ENCODE data around the gene BMP2K.
"Not testable (repeated sequence)": the region's sequence is repeated elsewhere in the genome, so short reads cannot be mapped to it uniquely, and the experiment has no call there.

BMP2K gene

GRCh38 chr4:78787392-78788006, 11.3 kb downstream of the BMP2K start:
- DNase-seq (ENCODE audit: low spot score), result no peak
- FAIRE-seq, result no peak

DNA sequence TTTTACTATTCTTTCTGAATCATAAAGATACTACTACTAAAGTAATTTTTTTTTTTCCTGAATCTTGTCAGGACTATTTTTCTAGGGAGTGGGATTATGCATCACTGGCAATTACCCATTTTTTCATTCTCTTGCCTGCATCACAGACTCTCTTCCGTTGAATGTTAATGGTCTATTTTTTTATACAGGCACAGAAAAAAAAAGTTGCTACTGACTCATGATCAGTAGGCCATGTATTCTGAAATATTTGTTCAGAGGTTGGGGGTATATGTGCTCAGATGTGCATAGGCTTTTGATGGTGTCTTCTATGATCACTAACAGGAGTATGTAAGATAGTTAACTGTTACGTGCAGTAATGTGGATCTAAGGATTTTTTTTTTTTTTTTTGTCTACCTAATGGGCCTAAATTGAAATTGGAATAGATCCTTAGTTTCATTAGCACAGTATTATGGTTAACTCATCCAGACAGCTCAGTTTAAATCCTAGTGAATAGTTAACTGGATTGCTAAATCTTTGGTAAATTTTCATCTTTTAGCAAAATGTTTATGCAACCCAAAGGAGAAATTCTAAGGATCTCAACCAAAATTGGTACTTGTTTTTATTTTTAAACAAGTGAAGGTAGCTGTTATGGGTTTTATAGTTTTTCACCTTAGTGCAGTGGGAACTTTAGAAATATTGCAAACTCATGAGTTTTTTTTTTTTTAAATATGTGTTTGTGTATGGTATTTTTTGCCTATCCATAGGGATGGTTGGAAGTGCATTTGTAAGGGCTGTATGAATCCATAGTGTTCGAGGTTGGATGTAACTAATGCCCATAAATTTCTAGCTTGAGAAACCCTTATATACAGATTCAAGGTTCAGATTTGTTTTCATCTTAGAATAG, 12.1 kb downstream of the BMP2K start:
- FAIRE-seq, result peak; percentile 90
- DNase-seq (ENCODE audit: low spot score), result peak; percentile 51

- FAIRE-seq; DNase-seq (ENCODE audit: low spot score): not testable (repeated sequence)
Observed at GRCh38 chr4:78795594-78796416, 19.7 kb downstream of the BMP2K start.

GRCh38 chr4:78796526-78796925, 20.4 kb downstream of the BMP2K start:
- DNase-seq (ENCODE audit: low spot score), result no peak

DNA sequence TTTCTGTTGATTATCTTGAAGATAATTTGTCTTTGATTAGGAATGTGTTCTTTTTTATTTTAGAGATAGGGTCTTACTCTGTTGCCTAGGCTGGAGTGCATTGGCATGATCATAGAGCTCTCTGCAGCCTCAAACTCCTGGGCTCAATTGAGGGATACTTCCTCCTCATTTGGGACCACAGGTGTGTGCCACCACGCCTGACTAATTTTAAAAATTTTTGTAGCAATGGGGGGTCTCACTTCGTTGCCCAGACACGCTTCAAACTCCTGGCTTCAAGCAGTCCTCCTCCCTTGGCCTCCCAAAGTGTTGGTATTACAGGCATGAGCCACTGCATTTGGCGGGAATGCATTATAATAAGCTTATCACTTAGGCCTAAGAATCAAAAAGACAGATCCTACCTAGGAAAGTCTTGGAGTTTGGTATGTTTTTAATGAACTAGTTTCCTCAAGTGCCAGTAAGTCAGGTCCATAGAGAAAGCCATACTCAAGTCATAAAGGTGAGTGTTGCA, 21.7 kb downstream of the BMP2K start:
- FAIRE-seq, result no peak
- DNase-seq (ENCODE audit: low spot score), result no peak

More at GRCh38 chr4:78796526-78796925, 20.4 kb downstream of the BMP2K start:
- FAIRE-seq, result no peak

- no peak for FAIRE-seq
- no peak for DNase-seq (ENCODE audit: low spot score)
Observed at GRCh38 chr4:78799551-78800495, 23.7 kb downstream of the BMP2K start.

GRCh38 chr4:78800965-78801364, 24.8 kb downstream of the BMP2K start:
- DNase-seq (ENCODE audit: low spot score) (no peak), FAIRE-seq (no peak)

GRCh38 chr4:78803983-78804382, 27.8 kb downstream of the BMP2K start:
- FAIRE-seq (no peak), DNase-seq (ENCODE audit: low spot score) (no peak)

GRCh38 chr4:78806943-78807460, 30.9 kb downstream of the BMP2K start:
- DNase-seq (ENCODE audit: low spot score), result no peak
- FAIRE-seq, result no peak

DNA sequence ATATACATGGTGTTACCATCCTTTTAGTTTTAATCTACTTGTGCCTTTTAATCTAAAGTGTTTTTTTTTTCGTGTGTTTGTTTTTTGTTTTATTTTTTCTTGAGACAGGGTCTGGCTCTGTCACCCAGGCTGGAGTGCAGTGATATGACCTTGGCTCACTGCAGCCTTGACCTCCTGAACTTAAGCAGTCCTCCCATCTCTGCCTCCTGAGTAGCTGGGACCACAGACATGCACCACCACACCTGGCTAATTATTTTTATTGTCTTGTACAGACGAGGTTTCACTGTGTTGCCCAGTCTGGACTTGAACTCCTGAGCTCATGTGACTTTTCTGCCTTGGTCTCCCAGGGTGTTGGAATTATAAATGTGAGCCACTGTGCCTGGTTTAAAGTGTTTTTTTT, 33.1 kb downstream of the BMP2K start:
- FAIRE-seq (no peak), DNase-seq (ENCODE audit: low spot score) (no peak)

DNA sequence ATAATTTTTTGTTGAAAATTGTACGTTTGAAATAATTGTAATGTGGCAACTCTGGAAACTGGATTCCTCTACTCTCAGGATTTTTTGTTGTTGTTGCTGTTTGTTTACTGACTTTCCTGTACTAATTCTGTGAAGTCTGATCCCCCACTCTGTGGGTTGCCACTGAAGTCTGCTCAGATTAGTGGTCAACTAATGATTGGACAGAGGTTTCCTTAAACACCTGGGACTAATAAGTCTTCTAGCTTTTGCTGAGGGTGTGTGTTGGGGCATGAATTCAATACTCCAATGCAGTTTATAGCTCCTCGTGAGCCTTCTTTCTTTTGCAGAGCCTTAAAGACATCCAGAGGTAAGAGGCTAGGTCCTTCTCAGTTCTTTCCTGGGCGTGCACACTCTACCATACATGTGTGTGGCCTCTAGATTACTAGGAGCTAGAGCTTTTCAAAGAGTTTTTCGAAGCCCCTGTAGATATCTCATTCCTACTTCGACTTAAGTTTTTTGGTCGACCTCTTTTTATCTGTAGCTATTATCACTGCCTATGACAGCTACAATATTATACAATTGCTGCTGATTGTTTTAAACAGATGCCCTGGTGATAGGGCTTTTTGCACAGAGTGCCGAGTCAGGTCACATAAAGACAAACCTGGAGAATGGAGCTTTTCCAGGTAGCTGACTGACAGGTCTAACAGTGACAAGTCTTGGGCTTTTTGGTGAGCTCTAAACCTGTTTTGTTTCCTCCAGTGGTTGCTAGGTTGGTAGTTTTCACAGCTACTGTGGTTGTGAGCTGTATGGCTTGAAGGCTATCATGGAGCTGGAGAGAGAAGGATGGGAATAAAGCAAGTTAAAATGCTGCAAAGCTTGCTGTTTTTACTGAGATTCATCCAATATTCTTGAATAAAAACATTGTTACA, 34.0 kb downstream of the BMP2K start:
- no peak for DNase-seq (ENCODE audit: low spot score)
- no peak for FAIRE-seq

DNA sequence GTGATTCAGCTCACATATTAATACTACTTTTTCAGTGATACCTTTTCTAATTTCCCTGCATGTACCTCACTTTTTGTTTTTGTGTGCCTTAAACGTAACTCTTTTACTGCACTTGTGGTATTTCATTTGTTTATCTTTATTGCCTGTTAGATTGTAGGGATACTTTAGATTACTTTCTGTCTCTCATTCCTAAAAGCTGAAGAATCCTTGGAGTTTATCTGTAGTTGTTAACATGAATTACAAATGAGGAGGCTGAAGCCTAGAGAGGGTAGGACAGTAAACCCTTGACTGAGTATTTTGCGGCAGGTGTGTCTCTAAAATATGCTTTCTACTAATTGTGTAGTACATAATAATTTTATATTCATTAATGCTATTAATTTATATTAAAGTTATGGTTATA, 34.9 kb downstream of the BMP2K start:
- FAIRE-seq (no peak), DNase-seq (ENCODE audit: low spot score) (no peak)

- FAIRE-seq, result no peak
Observed at GRCh38 chr4:78818530-78819079, 42.5 kb downstream of the BMP2K start.

DNA sequence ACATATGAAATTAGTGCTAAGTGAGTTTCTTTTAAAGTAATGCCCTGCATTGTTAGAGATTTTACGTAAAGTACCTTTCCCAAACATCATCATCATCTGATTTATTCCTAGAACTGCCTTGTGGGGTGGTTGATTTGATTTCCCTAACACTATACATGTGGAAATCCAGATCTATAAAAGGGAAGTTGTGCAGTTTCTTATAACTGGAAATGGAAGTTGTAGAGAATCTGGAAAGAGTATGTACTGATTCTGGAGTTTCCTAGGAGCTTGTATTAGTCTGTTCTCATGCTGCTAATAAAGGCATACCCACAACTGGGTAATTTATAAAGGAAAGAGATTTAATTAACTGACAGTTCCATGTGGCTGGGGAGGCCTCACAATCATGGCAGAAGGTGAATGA, 47.9 kb downstream of the BMP2K start:
- DNase-seq (ENCODE audit: low spot score) (no peak), FAIRE-seq (no peak)

More at GRCh38 chr4:78818530-78819079, 42.5 kb downstream of the BMP2K start:
- DNase-seq (ENCODE audit: low spot score), result no peak

- no peak for DNase-seq (ENCODE audit: low spot score)
- no peak for FAIRE-seq
Observed at GRCh38 chr4:78827191-78827590, 51.0 kb downstream of the BMP2K start.

GRCh38 chr4:78829296-78829695, 53.1 kb downstream of the BMP2K start:
- FAIRE-seq, result no peak
- DNase-seq (ENCODE audit: low spot score), result no peak

- not testable (repeated sequence) for DNase-seq (ENCODE audit: low spot score); FAIRE-seq
Observed at GRCh38 chr4:78839676-78840075, 63.5 kb downstream of the BMP2K start.

DNA sequence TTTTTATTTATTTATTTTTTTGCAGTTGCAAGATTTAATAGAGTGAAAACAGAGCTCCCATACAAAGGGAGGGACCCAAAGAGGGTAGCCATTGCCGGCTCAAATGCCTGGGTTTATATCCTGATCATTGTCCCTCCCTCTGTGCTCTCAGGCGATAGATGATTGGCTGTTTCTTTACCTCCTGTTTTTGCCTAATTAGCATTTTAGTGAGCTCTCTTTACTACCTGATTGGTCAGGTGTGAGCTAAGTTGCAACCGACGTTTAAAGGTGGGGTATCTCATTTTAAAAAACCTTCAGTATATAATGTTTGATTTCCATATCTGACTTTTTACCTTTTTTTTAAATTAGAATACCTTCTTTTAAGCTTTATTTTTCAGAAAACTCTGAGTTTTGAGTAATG, 64.1 kb downstream of the BMP2K start:
- DNase-seq (ENCODE audit: low spot score); FAIRE-seq: not testable (repeated sequence)

- no peak for DNase-seq (ENCODE audit: low spot score)
- no peak for FAIRE-seq
Observed at GRCh38 chr4:78845472-78845871, 69.3 kb downstream of the BMP2K start.

Measured in RCC 7860 (cell line).